Measurements from ENCODE around the gene SLC38A1.

SLC38A1 gene

DNA sequence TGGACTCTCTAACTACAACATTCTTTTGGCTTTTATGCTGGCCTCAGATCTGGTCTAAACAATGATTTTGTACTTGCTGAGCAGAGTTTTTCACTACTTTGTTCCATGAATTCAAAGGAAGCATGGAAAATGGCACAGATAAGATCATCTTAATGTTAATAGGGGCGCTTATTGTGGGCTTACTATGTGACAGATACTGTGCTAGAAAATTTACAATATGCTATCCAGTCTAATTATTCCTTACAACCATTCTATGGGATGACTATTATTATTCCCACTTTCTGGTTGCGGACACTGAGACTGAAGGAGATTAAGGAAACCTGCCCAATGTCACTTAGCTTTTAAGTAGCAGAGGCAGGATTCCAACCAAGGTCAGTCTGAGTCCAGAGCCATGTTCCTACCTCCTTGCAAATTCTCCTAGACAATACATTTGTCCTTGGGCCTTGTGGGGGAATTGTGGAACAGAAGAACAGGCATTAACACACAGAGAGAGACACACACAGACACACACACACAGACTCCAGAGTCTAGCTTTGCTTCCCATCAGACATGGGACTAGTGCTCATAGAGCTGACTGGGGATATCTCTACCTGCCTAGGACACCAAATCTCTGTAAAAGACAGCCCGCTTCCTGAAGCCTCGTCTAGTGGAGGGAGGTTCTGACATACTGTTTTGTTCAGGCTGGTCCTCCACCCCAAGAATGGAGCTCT, 107.7 kb downstream of the SLC38A1 start:
- DNase-seq: no peak

DNA sequence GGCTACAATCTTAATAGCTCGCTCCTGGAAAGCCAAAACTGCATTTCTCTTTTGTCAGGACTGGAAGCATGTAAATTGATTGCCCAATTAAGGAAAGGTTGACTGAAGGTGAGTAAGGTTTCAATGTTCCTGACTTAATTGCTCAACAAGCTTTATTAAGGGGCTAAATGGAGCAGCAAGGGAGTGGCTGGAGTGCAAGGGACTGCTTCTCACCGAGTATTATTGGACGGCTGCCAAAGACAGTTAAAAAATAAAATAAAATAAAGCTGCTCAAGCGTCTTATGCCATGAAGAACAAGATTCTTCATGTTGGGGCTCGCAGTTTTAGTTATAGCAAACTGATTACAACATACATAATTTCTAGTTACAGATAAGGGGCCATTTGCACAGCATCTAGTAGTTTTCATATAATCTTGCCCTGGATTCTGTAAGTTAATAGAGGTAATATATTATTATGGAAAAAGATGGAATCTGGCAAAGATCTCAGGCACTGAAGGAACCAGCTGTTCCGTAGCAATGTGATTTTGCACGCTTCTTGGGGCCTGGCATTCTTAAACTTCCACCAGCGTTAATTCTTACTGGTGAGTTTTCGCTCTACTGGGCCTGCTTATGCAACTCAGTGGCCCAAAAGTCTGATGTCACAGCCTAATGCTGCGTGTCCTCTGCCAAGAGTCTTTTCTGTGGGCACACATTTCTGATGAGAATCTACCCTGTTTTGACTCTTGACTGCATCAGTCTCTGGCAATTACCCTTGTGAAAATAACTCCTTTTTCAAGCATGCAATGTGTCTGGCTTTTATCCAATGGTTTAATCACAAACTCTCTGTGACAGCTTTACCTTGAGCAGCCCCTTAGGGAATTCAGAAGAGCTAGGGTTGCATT, 108.5 kb downstream of the SLC38A1 start:
- DNase-seq: no peak

DNA sequence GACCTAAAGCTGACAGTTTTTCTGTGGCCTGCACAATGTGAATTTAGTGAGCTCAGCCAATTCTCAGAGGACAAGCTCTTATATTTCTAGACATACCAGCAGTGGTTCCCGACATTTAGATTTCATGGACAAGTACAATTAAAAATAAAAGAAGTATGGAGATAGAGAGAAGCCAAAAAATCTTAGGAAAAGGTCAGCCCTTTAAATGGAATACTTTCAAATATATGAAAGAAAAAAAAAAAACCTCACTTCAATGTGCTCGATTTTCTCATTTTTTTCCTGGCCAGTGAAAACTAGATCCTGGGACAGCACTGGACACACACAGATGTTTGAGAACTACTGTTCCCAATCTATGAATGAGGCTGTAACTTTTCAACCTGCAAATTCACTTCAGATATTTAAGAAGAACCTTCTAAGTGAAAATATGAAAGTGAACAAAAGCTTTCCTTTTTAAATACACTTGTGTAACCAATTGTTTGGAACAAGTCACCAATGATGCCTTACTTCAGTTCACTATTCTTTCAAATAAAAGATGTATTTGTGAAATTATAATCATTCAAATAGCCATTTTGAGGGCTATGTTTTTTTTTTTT, 109.4 kb downstream of the SLC38A1 start:
- no peak for DNase-seq

DNA sequence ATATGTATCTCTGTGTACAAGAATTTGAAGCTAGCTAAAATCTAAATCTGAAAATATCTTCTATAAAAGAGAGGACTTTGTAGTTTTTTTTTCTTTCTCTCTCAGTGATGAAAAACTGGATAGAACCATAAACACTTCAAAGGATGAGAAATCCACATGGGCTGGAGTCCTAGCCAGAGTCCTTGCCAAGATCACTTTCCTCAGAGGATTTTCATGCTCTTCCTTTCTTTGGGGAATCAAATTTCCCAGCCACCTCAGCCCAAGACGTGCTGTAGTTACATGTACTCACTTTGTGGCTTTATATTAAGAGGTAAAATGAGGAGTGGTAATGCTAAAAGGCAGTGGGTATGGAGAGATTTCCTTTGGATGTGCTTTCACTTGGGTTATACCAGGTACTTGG, 110.3 kb downstream of the SLC38A1 start:
- DNase-seq: no peak

DNA sequence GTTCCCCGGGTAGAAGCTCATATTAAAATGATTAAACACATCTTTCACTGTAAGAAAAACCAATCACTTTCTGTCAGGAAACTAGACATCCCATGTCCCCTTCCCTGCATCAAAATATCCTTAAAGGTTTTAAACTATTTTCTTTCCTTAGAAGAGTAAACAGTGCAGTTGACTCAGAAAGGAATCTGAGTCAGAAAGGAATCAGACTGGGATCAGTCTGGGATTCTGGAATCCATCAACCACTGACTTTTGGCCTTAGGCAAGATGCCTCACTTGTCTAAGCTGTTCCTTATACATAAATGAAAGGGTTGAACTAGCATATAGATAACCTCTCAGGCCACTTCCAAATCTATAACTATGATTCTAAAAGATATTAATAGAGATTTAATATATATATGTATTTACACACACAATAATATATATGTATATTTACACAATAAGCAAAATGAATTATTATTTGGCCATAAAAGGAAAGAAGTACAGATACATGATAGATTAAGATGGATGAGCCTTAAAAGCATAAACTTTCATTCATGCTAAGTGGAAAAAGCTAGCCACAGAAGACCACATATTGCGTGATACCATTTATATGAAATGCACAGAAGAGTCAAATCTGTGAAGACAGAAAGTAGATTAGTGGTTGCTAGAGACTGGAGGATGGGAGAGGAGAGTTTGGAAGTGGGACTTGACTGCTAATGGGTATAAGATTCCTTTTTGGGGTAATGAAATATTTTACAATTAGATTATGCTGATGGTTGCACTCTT, 114.4 kb downstream of the SLC38A1 start:
- DNase-seq: no peak

DNA sequence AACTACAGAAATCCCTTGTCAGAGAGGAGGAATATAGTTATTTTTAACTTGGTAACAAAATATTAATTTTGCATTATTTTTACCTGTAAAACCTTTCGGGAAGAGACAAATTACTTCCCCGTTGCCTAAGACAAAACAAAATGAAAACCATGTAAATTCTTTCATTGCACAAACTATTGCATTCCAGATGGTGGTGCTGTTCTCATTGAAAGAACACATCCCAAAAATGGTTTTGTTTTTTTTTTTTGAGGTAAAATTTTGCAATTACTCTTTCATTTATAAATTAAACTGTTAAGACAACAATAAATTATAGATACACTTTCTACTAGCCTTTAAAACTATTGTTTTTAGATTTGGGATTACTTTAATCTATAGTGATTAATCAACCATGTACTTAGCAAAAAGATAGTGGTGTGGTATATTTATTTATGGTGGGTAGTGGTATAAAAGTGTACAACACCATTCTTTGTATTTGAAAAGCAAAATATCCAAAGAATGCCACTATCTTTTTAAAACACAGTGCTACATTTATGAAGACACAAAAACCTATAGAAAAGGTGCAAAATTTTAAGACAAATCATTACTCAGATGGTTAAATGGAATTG, 115.5 kb downstream of the SLC38A1 start:
- DNase-seq: no peak

DNA sequence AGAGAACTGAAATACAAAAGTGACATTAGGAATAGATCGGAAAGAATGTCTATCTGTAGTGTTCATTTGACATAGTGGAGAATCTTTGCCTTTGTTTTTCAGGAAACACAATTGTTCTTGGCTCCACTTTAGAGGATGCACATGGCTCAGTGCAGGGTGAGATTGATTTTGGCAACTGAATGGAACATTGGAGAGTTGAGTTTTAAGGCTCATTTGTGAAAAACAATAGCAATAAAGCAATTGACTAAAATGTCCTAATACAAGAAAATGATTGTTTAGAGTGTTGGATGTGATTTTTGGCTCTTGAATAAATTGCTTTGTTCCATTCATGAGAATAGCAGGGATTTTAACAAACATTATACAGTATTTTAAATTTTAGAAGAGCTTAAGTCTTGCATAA, 116.4 kb downstream of the SLC38A1 start:
- no peak for DNase-seq

DNA sequence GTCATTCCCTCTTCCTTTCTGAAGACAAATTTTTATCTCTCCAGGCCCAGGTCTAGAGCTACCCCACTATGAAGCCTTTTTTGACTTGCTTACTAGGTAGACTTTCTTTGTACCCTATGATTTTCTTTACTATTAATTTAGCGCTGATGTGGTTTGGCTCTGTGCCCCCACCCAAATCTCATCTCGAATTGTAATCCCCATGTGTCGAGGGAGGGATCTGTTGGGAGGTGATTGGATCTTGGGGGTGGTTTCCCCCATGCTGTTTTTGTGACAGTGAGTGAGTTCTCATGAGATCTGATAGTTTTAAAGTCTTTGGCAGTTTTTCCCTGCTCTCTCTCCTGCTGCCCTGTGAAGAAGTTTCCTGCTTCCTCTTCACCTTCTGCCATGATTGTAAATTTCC, 118.1 kb downstream of the SLC38A1 start:
- DNase-seq: no peak

DNA sequence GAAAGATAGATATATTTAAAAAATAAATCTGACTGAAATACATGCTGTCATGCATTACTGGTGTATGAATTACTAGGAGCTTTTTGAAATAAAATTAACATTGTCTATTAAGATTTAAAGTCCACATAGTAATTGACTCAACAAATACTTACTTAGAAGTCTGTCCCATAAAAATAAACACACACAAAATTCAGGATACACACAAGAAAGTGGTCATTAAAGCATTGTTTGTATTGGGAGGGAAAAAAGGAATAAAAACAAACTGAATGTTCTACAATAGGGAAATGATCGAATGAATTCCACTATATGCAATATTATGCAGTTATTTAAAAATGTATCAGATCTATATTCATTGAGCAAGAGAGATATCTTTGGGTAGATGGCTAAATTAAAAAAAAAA, 118.9 kb downstream of the SLC38A1 start:
- no peak for DNase-seq

DNA sequence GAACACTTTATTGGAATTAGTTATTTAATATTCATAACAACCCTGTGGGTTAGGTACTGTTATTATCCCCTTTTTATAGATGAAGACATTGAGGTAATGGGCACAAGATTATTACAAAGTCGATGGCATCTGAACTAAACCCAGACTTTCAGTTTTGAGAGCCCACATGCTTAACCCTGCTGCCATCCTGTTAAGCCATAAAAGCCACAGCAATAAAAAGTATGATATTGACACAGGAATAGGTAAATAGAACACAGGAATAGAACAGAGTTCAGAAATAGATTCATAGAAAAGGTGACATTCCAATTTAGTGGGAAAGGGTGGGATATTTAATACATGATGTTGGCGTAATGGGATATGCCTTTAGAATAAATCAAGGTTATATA, 119.8 kb downstream of the SLC38A1 start:
- DNase-seq: no peak

DNA sequence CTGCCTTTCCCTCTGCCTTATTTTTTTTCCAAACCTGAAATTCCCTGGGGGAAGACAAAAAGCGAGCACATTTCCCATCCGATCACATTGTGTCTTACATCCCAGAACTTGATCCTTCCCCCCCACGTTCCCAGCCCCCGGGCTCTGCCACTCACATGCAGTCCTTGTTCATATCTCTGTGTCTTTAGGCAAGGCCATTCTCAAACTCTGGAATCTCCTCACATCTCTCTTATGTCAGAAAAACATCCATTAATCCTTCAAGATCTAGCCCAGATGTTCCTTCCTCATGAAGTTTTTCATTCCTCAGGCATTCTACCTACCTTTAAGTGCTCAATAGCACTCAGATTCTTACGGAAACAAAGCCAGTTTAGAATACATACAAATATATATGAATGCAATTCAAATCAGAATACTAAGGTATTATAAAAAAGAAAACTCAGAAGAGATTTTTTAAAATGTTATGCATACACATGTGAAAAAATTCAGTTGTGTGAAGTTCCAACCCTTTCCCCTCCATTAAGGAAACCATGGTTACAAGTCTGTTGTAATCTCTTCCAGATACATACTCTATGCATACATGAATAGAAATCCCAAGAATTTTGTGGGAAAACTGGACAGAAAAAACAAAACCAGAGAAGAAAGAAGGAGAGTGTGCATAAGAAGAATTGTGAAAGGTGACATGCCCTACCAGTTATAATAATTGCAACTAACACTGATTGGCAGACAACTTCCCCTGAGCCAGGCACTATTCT, 120.3 kb downstream of the SLC38A1 start:
- DNase-seq: no peak

DNA sequence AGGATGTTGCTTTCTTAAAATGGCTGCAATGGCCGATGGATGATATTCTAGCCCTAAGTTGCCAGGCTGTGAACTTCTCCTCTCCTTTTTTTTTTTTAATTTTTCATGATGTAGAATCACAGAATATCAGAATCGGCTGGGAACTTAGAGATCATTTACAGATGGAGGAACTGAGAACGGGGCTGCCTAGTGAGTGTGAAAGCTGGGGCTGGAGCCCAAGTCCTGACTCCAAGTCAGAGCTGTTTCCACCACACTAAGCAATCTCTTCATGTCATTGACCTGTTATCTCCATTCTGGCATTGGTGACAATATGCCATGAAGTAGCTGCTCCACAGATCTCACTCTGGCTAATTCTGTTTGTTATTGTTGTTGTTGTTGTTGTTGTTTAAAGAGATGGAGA, 121.7 kb downstream of the SLC38A1 start:
- no peak for DNase-seq

DNA sequence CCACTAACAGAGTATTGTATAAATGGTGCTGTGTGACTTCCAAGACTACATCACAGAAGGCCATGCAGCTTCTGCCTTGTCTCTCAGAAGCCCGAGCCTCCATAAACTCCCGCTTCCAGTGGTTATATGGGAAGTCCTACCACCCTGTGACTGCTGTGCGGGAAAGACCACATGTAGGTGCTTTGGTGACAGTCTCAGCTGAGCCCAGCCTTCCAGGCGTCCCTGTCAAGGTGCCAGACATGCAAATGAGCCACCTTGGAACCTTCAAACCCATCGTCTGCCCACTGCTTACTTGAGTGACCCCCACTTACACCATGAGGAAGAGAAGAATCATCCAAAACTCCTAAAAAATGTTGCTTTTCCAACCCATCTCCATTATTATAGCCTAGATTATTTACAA, 123.0 kb downstream of the SLC38A1 start:
- DNase-seq: no peak

DNA sequence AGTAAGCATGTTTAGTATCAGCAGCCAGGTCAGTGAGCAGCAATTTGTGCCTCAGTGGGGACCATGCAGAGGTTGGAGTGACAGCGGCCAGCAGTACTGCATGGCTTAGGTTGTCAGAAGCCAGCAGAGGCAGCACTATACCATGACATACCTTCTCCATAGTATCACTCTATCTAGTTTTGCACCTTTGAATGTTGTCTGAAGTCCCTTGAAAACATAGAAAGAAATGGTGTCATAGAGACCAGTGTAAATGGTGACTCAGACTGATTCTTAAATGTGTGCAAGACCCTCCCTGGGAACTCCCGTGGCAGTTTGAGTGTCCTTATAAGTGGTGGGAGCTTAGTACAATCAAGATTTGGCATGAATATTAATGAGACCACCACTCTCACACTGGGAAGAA, 124.4 kb downstream of the SLC38A1 start:
- DNase-seq: no peak

DNA sequence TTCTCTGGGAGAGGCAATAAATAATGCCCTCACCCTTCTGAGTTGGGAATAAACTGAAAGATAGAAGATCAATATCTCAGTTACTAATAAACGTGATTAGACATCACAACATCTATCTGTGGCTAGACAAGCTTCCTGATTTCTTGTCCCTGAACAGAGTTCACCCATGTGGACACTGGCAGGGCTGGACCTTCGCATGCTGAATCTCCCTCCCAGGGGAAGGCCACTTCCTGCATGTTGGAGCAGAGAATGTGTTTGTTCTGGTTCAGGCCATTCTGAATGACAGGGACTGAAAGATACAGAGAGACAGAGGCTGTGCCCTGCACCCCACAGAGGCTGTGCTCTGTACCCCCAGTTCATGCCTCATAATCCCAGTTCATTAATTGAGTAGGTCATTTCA, 132.6 kb downstream of the SLC38A1 start:
- DNase-seq: no peak

DNA sequence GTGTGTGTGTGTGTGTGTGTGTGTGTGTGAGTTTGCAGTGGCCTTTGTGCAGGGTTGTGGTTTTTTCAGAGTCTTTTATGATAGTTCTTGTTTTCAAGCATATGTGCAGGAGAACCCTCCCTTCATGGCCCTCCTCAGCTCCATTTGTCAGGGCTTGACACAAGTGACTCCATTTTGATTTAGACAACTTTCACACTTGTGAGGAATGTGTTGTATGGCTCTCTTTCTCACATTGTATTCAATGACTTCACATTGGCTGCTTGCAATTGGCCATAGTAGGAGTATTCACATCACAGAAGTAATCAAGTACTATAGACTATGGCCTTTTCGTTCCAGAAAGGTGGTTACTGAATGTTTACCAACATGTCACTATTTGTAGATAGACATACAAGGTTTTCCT, 133.1 kb downstream of the SLC38A1 start:
- no peak for DNase-seq

DNA sequence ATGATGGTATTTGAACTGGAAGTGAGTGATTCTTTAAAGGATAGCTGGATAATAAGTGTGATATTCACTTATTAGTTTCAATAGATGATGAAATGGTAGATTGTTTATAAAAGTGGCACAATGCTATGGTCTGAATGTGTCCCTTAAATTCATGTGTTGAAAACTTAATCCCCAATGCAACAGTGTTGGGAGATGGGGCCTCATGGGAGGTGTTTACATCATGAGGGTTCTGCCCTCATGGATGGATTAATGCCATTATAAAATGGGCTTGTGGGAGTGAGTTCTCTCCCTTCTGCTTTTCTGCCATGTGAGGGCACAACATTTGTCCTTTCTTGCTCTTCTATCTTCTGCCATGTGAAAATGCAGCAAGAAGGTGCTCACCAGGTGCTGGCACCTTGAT, 134.0 kb downstream of the SLC38A1 start:
- no peak for DNase-seq

DNA sequence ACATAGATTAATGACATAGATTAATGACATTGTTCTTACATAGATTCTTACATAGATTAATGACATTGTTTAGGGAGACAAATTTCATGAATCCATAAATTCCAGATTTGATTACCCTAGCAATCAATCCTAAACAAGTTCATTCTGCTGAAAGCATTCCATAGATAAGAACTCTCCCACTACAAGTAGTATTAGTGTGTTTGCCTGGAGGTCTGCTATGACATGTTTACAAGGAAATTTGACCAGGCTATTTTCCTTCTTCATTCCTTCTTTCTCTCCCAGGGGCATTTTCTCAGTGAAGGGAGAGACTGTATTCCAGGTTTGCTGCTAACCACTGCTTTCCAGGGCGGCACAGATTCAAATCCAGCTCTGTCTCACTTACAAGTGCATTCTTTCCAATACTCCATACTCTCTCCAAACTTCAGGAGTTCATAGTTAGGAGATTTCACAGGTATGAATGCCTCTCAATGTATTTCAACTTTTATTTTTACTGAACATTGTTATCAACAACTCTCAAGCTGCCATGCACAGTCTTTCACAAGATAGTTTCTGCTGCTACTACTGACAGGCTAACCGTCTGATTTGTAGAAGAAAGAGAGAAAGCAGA, 134.5 kb downstream of the SLC38A1 start:
- no peak for DNase-seq

DNA sequence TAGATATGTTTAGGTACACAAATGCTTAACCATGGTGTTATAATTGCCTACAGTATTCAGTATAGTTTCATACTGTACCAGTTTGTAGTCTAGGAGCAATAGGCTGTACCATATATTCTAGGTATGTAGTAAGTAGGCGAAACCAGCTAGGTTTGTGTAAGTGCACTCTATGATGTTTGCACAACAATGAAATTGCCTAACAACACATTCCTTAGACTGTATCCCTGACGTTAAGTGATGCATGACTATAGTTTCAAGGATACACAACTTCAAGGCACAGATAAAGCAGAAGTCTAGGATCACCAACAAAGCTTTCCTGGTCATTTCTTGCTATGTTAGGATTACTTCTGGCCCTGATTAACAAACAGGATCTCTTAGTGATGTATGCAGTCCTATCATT, 135.1 kb downstream of the SLC38A1 start:
- DNase-seq: no peak

All from stimulated activated CD4-positive, alpha-beta T cell treated with anti-CD3 and anti-CD28 coated beads, Interleukin-1b, Interleukin-23, amount 100 ng/mL, for 48 hours (primary cell).